GM12878 (cell line): ENCODE results near the gene TUT1. TPM values are rescaled to one million over a fixed set of nuclear protein-coding genes. Genes with fewer than 3 reads are reported as not detected.

Source experiments
- ATF2 ChIP-seq: IDR thresholded peaks from 2 replicates; pipeline ENCODE4 v1.6.1; 2012; ENCODE audit warnings: low read length, inconsistent platforms
- ATF3 ChIP-seq: IDR thresholded peaks from 2 replicates; pipeline ENCODE4 v1.6.1; 2011; ENCODE audit warnings: low read depth, mild to moderate bottlenecking, low read length, moderate library complexity, borderline replicate concordance; ENCODE audit errors: extremely low read depth
- CBX5 ChIP-seq: sonication (generic); IDR thresholded peaks from 2 replicates; pipeline ENCODE4 v1.6.1; 2016; ENCODE audit warnings: low read depth, moderate library complexity, mild to moderate bottlenecking, inconsistent platforms
- HDAC2 ChIP-seq: fragments of 200-600 bp; sonication (generic); IDR thresholded peaks from 2 replicates; pipeline ENCODE4 v1.6.1; 2017
- HDAC6 ChIP-seq: fragments of 200-600 bp; sonication (generic); IDR thresholded peaks from one replicate; pipeline ENCODE4 v1.8.0; 2017; ENCODE audit warnings: antibody characterized with exemption; ENCODE audit not compliant: unreplicated experiment
- IKZF2 ChIP-seq, 2 experiments: fragments of 450-650 bp; IDR thresholded peaks; 2 replicates each; pipeline ENCODE4 v1.6.1; 2017; ENCODE audit warnings: mild to moderate bottlenecking in 2 of 2, moderate library complexity in 2 of 2
- IRF5 ChIP-seq: fragments of 450-650 bp; IDR thresholded peaks from 2 replicates; pipeline ENCODE4 v1.6.1; 2017; ENCODE audit warnings: borderline replicate concordance
- KLF5 ChIP-seq: fragments of 450-650 bp; IDR thresholded peaks from 2 replicates; pipeline ENCODE4 v1.6.1; 2014; ENCODE audit warnings: mild to moderate bottlenecking; ENCODE audit not compliant: partially characterized antibody
- MLLT1 ChIP-seq: fragments of 450-650 bp; IDR thresholded peaks from 2 replicates; pipeline ENCODE4 v1.6.1; 2016; ENCODE audit warnings: mild to moderate bottlenecking
- NFYA ChIP-seq: IDR thresholded peaks from 2 replicates; pipeline ENCODE4 v1.6.1; 2011; ENCODE audit warnings: low read depth, mild to moderate bottlenecking, low read length, improper control_type of control experiment, borderline replicate concordance
- NR2C1 ChIP-seq: fragments of 450-650 bp; IDR thresholded peaks from 2 replicates; pipeline ENCODE4 v1.6.1; 2017; ENCODE audit warnings: antibody characterized with exemption, mild to moderate bottlenecking, moderate library complexity
- PML ChIP-seq: IDR thresholded peaks from 2 replicates; pipeline ENCODE4 v1.6.1; 2012; ENCODE audit warnings: low read length, inconsistent platforms
- POLR2AphosphoS2 ChIP-seq: IDR thresholded peaks from 2 replicates; pipeline ENCODE4 v1.6.1; 2011; ENCODE audit warnings: low read depth, mild to moderate bottlenecking, low read length, improper control_type of control experiment, moderate library complexity
- SRF ChIP-seq, 2 experiments: IDR thresholded peaks; 2 replicates each; pipeline ENCODE4 v1.6.1; 2011; ENCODE audit warnings: low read depth in 2 of 2, low read length in 2 of 2, mild to moderate bottlenecking in 1 of 2, moderate library complexity in 1 of 2
- TAF1 ChIP-seq: IDR thresholded peaks from 2 replicates; pipeline ENCODE4 v1.6.1; 2011; ENCODE audit warnings: mild to moderate bottlenecking, low read depth, low read length, borderline replicate concordance
- TCF3 ChIP-seq: IDR thresholded peaks from 2 replicates; pipeline ENCODE4 v1.6.1; 2012; ENCODE audit warnings: low read depth, mild to moderate bottlenecking, low read length, borderline replicate concordance; ENCODE audit not compliant: insufficient read depth
- ZNF207 ChIP-seq: fragments of 450-650 bp; IDR thresholded peaks from 2 replicates; pipeline ENCODE4 v1.6.1; 2014; ENCODE audit warnings: antibody characterized with exemption, mild to moderate bottlenecking, borderline replicate concordance
- ZNF687 ChIP-seq: fragments of 450-650 bp; IDR thresholded peaks from 2 replicates; pipeline ENCODE4 v1.6.1; 2017; ENCODE audit warnings: mild to moderate bottlenecking, moderate library complexity
- ZSCAN29 ChIP-seq: fragments of 450-650 bp; IDR thresholded peaks from 2 replicates; pipeline ENCODE4 v1.6.1; 2017; ENCODE audit warnings: mild to moderate bottlenecking, moderate library complexity
- polyA plus RNA-seq, 11 experiments: library from polyadenylated mRNA; depleted of rRNA in 4 of 11; unstranded in 6 of 11; stranded (reverse) in 5 of 11; fragments of >200 nt; fragmentation: Nextera tagmentation in 4 of 11; fragmentation: Illumina TruSeq in 1 of 11; extraction: Ambion mirVana in 4 of 11; extraction: Trizol in 1 of 11; gene quantifications; 1 replicate in 1 of 11; 2 replicates in 10 of 11; pipeline versions ENCODE4 v1.2.1 to v1.2.3, GENCODE V29; 2011 to 2016; ENCODE audit warnings: inconsistent platforms in 2 of 11, missing spikeins in 2 of 11, low read depth in 1 of 11
- total RNA-seq, 4 experiments: library from RNA; depleted of rRNA in 3 of 4; stranded (reverse); fragments of >200 nt in 3 of 4; fragmentation: Illumina TruSeq in 1 of 4; extraction: Trizol in 1 of 4; gene quantifications; 2 replicates each; pipeline versions ENCODE4 v1.2.1 to v1.2.3, GENCODE V29; 2013 to 2021

Gene TUT1
- total and polyA plus RNA-seq, 10 of the 15 experiments (the other 5 are each of a cell fraction or from before 2014, with no cell fraction given) = 1.1 to 29.9 (median 16.2) TPM

GRCh38 chr11:62591448-62592145 lies at the start of gene TUT1 (continued):
- TF ChIP-seq CBX5 (0 out of 2 replicates have a peak, but pooled peaks have one; percentile 80), HDAC6 (no peak), NR2C1 (peak; percentile 78), ZNF207 (peak; percentile 89; the same call in 1 of the 2 replicates), ZNF687 (peak; percentile 67), IRF5 (0 out of 2 replicates have a peak, but pooled peaks have one; percentile 35), TAF1 (peak; percentile 87), ATF2 (peak; percentile 63), ATF3 (no peak), IKZF2 (IDR thresholded peaks at IDR 0.05) (peak; percentile 35 to 58; a peak in 1 of 4 replicates), HDAC2 (0 out of 2 replicates have a peak, but pooled peaks have one; percentile 21), MLLT1 (peak; percentile 74; the same call in 1 of the 2 replicates), TCF3 (no peak), PML (peak; percentile 97), KLF5 (peak; percentile 68), NFYA (no peak), SRF (IDR thresholded peaks at IDR 0.05; ENCODE audit: low read depth in 2 of 2, low read length in 2 of 2) (peak in 1 of 2 experiments; percentile 89; a peak in 2 of 4 replicates), POLR2AphosphoS2 (peak; percentile 96), ZSCAN29 (peak; percentile 7; the same call in 1 of the 2 replicates)
